Measurements from ENCODE around the gene FAM110A. TPM values are rescaled to one million over a fixed set of nuclear protein-coding genes. Genes with fewer than 3 reads are reported as not detected.

FAM110A gene
- total and polyA plus RNA-seq, 2 experiments from 2014 or later, result 30.2 to 34.4 TPM

- TF ChIP-seq CTCF (IDR thresholded peaks at IDR 0.05; ENCODE audit: low read depth, low read length), result no peak
- H3K4me3 ChIP-seq, result no peak overlapping the region
- H3K36me3 ChIP-seq, result no peaks in the 10 kb centered on the region
- no peaks in the 10 kb centered on the region for H3K9me3 ChIP-seq (ENCODE audit: low read depth)
- no peaks in the 10 kb centered on the region for H3K4me1 ChIP-seq (ENCODE audit: low read depth)
- peaks cover 5% of the 10 kb centered on the region for H3K27me3 ChIP-seq
- no peak for DNase-seq (ENCODE audit: low read depth in 1 of 2, low spot score in 1 of 2)
- no peak overlapping the region for H3K27ac ChIP-seq
Observed at GRCh38 chr20:879626-880025, 46.1 kb downstream of the FAM110A start.

GRCh38 chr20:881051-881782, 47.7 kb downstream of the FAM110A start:
- Histone ChIP-seq H3K9me3 (ENCODE audit: low read depth) (no peaks in the 10 kb centered on the region), H3K27ac (no peak overlapping the region), H3K36me3 (no peaks in the 10 kb centered on the region), H3K27me3 (peaks cover 11% of the 10 kb centered on the region), H3K4me3 (no peak overlapping the region), H3K4me1 (ENCODE audit: low read depth) (no peaks in the 10 kb centered on the region)
- peak in 1 of 2 donors; percentile 57 for DNase-seq (ENCODE audit: low read depth in 1 of 2, low spot score in 1 of 2)
- TF ChIP-seq CTCF (IDR thresholded peaks at IDR 0.05; ENCODE audit: low read depth, low read length), result no peak

GRCh38 chr20:881783-882144, 48.2 kb downstream of the FAM110A start:
- no peak for DNase-seq (ENCODE audit: low read depth in 1 of 2, low spot score in 1 of 2)
- peaks cover 16% of the 10 kb centered on the region for H3K27me3 ChIP-seq
- H3K36me3 ChIP-seq, result no peaks in the 10 kb centered on the region
- H3K4me3 ChIP-seq, result no peak overlapping the region
- H3K4me1 ChIP-seq (ENCODE audit: low read depth), result no peaks in the 10 kb centered on the region
- no peak for TF ChIP-seq CTCF (IDR thresholded peaks at IDR 0.05; ENCODE audit: low read depth, low read length)
- H3K9me3 ChIP-seq (ENCODE audit: low read depth), result no peaks in the 10 kb centered on the region
- no peak overlapping the region for H3K27ac ChIP-seq

GRCh38 chr20:884983-885952, 51.8 kb downstream of the FAM110A start:
- peak; percentile 34 for TF ChIP-seq CTCF (IDR thresholded peaks at IDR 0.05; ENCODE audit: low read depth, low read length)
- peaks cover 16% of the 10 kb centered on the region for H3K27me3 ChIP-seq
- H3K4me3 ChIP-seq, result no peak overlapping the region
- peak; percentile 76 to 91 for DNase-seq (ENCODE audit: low read depth in 1 of 2, low spot score in 1 of 2)
- no peaks in the 10 kb centered on the region for H3K36me3 ChIP-seq
- no peak overlapping the region for H3K27ac ChIP-seq
- H3K4me1 ChIP-seq (ENCODE audit: low read depth), result no peaks in the 10 kb centered on the region
- H3K9me3 ChIP-seq (ENCODE audit: low read depth), result no peaks in the 10 kb centered on the region

- Histone ChIP-seq H3K27ac (no peak overlapping the region), H3K4me1 (ENCODE audit: low read depth) (no peaks in the 10 kb centered on the region), H3K36me3 (no peaks in the 10 kb centered on the region), H3K4me3 (no peak overlapping the region), H3K27me3 (peaks cover 11% of the 10 kb centered on the region), H3K9me3 (ENCODE audit: low read depth) (no peaks in the 10 kb centered on the region)
- no peak for DNase-seq (ENCODE audit: low read depth in 1 of 2, low spot score in 1 of 2)
- TF ChIP-seq CTCF (IDR thresholded peaks at IDR 0.05; ENCODE audit: low read depth, low read length), result no peak
Observed at GRCh38 chr20:887137-887536, 53.6 kb downstream of the FAM110A start.
